ENCODE data around the gene PODNL1.
"Not testable (repeated sequence)": the region's sequence is repeated elsewhere in the genome, so short reads cannot be mapped to it uniquely, and the experiment has no call there.

Gene PODNL1

DNA sequence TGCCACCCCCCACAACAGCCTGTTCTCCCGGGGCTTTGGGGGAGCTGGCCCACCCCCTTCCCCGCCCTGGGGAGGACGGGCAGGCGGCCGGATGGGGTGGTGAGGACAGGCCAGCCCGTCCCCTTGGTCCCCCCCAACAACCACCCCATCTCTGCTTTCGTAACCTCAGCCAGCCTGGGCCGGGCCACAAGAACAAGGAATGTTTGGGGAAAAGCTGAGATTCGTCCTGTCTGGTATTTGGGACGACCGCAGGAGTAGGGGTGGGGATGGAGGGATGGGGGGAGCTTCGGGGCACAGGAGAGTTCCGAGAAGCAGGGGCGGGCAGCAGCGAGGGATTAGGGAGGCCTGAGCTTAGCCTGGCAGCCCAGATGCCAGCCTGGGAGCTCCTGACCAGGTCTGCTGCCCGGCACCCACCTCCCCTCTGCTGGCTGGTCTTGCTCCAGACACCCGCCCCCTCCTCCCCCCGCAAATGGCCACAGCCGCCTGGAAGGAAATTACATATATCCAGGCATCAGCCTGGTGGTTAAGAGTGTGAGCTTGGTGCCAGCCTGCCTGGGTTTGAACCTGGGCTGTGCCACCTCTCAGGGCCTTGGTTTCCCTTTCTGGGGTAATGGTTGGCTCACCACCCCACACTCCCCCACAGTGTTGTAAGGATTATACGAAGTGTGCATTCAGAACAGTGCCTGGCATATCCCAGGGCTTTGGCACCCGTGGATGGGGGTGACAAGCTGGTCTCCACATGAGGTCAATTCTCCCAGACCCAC, at the start of gene PODNL1:
Gene PODNL1 (minus strand): TSS at position 117 of the 764 bp plus-strand sequence. CDS start 236 bp downstream, outside the sequence.
- DNase-seq, result no peak

GRCh38 chr19:13987101-13987890, 49.1 kb upstream of the PODNL1 start:
- no peak for DNase-seq

DNA sequence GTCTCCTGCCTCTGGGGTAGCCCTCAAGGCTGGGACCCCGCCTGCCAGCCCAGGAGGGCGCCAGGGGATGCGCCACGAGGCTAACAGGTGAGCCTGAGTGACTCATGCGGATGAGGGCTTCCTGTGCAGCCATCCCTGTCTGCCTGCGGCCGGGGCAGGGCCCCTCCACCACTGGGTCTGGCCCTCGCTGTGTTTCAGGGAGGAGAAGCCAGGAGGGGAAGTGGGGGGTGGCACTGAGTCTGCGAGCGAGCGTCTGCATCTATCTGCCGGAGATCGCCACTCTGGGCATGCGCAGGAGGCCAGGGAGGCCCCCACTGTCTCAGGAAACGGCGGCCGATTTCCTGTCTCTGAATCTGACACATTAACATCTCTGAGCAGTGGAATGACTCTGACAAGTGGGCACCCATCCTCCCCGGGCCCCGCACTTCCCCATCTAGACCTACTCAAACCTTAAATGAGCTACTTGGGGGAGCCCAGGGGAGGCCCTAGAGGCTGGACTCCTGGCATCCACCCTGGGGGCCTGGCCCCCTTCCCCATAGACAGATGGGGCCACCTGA, 48.2 kb upstream of the PODNL1 start:
- DNase-seq, result peak; percentile 98

- DNase-seq, result no peak
These were observed 47.6 kb upstream of the PODNL1 start for GRCh38 chr19:13985771-13986347.

DNA sequence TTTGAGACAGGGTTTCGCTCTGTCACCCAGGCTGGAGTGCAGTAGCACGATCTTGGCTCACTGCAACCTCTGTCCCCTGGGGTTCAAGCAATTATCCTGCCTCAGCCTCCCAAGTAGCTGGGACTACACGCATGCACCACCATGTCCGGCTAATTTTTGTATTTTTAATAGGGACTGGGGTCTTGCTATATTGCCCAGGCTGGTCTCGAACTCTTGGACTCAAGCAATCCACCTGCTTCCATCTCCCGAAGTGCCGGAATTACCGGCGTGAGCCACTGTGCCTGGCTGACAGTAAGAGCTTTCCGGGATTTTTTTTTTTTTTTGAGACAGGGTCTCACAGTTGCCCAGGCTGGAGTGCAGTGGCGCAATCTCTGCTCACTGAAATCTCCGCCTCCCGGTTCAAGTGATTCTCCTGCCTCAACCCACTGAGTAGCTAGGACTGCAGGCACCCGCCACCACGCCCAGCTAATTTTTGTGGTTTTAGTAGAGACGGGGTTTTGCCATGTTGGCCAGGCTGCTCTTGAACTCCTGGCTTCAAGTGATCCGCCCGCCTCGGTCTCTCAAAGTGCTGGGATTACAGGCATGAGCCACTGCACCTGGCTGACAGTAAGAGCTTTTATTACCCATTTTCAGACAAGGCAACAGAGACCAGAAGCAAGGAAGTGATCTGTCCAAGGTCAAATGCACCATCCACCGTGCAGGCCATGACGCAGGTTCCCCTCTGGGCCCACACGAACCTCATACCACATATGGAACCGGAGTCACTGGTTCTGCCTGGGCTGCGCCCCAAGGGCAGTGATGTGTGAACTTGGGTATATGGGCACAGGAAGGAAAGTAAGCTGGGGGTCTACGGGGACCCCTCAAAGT, 46.9 kb upstream of the PODNL1 start:
- DNase-seq, result peak; percentile 22

DNA sequence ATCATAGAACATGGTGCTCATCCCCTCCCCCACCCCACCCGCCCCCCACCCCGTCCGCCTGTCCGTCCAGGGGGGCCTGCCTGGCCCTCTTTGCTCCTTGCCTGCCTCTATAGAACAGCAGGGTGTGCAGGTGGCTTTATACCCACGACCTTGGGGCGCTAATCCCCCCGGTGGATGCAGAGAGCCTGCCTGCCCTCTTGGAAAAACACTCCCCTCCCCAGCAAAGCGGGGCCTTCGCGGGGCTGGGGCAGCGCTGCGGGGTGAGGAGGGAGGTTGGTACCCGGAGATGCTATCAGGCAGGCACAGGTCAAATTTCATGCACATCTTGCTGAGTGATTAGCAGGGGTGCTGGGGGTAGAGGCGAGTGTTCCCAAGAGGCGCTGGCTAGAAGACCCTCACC, 46.0 kb upstream of the PODNL1 start:
- no peak for DNase-seq

- peak; percentile 24 for DNase-seq
These were observed 45.1 kb upstream of the PODNL1 start for GRCh38 chr19:13983213-13983889.

DNA sequence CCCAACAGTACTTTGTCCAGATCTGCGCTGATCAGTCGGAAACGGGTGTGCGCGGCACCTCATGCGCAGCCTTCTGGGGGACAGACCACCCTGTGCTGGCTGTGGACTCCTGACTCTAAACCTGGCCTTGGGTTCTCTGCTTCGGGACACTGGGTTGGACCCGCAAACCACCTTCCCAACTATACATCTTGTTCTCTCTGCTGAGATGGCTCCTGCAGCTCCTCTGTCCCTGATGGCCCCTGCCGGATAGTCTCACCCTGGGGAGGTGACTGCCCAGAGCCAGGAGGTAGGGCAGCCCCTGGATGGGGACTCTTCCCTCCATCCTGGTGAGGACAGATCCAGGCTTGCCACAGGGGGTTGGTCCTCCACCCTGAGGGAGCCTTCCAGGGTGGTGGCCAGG, 44.6 kb upstream of the PODNL1 start:
- DNase-seq, result no peak

DNA sequence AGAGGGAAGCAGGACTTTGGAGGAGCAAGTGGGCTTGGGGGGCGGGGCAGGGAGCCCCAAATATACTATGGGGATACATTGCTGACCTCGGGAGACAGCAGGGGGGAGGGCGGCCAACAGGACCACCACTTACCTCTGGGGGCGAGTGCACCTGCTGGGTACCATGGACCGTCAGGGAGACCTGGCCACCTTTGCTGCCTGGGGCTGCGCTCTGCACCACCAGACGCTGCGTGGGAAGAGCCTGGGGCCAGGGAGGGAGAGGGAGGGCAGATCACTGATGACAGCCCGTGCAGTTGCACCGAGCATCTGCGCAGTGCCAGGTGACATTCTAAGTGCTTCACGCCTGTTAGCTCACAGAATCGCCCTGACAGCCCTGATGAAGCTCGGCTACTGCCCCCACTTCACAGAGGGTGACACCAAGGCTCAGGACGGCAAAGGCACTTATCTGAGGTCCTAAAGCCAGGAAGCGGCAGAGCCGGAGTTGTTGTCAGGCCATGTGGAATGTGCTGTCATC, 43.8 kb upstream of the PODNL1 start:
- no peak for DNase-seq

DNA sequence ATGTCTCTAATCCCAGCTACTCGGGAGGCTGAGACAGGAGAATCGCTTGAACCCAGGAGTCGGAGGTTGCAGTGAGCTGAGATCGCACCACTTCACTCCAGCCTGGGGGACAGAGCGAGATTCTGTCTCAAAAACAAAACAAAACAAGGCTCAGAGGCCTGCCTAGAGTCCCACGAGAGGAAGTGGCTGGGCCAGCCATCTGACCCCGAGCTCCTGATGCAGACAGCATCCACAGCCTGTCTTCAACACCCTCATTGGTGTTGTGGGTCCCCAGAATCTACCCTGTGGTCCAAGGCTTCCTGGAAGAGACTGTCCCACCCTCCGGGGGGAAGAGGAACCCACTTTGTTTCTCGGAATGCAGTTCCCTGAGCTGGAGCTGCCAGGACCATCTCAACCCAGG, 43.2 kb upstream of the PODNL1 start:
- DNase-seq, result no peak

DNA sequence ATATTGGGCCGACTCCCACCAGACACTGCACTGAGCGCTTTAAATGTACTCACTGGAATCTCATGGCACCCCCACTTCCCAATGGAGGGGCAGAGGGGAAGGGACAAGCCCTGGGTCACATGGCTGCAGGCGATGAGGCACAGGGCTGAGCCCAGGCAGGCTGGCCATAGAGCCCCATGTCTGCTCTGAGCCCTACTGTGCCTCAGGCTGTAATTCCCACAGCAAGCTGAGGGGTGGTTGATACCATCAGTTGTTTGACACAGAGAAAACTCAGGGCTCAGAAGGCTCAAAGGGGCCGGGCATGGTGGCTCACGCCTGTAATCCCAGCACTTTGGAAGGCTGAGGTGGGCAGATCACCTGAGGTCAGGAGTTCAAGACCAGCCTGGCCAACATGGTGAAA, 42.8 kb upstream of the PODNL1 start:
- no peak for DNase-seq

DNA sequence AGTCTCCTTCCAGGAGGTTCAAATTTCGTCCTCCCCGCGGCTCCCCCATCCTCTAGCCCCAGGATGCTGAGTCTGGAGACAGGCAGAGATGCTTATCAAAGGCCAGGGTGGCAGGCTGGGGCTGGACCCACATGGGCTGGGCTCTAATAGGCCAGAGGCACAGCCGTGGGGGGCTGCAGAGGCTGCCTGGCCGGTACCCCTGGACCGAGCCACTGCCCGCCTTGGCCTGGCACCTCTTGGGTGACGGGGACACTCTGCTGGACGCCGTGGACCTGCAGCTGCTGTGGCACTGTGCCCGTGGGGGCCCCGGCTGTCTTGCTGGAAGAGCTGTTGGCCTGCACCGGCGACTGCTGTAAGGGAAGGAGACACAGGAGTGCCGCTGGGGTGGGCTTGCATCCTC, 42.1 kb upstream of the PODNL1 start:
- no peak for DNase-seq

DNA sequence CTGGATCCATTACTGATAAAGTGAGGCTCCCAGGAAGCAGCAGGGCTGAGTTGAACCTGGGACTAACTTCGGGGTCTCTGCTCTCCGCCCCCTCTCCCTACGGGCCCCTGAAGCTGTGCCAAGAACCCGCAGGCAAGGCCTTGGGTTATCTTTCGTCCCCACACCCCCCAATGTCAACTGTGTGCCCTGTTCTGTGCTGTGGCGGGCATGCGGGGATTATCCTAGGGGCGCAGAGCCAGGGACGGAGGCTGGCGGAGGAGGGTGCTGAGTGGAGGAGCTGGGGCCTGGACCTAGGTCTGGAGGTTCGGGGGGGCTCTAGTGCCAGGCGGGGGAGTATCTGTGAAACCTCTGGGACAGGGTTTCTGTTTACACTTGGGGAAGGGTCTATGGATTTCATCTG, 41.5 kb upstream of the PODNL1 start:
- no peak for DNase-seq

GRCh38 chr19:13979244-13979615, 41.0 kb upstream of the PODNL1 start:
- no peak for DNase-seq

DNA sequence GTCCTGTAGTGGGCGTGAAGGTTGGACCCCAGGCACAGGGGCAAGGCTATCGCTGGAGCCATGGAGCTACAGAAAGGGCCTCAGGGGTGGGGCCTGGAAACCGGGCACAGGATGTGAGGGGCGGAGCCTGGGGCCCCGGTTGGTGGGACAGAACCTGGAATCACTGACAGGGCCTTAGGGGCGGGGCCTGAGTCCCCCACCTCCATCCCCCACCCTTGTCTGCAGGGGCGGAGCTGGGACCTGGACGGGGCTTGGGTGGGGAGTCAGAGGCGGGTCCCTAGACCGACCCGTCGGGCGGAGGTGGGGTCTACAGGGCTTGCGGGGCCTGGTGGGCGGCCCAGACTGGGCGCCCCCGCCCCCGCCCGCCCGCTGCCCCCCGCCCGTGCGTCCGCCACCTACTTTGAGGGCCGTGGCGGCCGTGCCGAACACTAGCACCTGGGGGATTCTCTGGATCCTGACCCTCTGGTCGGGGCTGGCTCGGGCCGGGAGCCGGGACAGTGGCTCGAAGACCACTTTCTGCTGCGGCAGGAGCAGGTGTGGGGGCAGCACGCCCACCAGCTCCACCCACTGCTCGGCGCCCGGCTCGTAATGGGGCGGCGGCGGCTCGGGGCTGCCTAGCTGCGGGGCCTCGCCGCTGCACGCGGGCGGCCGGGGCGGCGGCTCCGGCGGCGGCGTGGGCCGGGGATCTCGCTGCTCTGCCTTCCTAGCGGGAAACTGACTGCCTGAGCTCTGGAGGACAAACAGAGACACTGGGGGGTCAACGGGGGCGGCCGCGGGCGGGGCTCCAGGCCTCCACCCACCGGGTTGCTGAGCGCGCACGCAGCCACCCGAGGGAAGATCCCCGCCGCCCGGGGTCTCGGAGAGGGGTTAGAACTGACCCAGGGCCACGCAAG, 40.4 kb upstream of the PODNL1 start:
- no peak for DNase-seq

GRCh38 chr19:13977803-13978202, 39.6 kb upstream of the PODNL1 start:
- DNase-seq, result no peak

DNA sequence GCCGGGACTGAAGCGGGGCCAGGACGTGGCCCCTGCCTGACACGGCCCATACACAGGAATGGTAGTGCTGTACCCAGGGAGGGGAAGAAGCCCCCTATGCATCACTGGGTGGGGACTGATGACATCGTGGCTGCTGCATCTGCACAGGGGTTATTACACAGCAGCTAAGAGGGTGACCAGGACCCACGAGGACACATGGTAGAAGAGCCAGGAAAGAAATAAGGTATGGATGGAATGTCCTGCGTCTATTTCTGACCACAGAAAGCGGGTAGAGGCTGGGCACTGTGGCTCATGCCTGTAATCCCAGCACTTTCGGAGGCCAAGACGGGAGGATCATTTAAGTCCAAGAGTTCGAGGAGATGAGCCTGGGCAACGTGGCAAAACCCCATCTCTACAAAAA, 38.2 kb upstream of the PODNL1 start:
- no peak for DNase-seq

DNA sequence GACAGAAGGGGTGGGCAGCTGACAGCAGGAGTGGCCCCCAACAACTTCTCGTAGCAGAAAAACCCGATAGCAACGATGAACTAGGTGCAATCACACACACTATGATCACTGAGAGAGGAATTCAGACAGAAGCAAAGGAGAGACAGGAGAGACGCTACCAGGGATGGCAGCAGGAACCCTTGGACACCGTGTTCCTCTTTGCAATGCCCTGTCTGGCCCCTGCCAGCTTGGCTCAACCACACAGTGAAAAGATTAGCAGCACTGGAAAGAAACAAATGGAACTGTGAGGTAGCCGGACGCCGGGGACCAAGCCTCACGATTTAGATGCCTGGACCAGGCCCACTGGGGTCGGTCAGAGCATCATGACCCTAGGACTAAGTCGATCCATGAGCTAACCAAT, 37.7 kb upstream of the PODNL1 start:
- DNase-seq, result no peak

GRCh38 chr19:13974073-13974472, 35.9 kb upstream of the PODNL1 start:
- peak; percentile 34 for DNase-seq

DNA sequence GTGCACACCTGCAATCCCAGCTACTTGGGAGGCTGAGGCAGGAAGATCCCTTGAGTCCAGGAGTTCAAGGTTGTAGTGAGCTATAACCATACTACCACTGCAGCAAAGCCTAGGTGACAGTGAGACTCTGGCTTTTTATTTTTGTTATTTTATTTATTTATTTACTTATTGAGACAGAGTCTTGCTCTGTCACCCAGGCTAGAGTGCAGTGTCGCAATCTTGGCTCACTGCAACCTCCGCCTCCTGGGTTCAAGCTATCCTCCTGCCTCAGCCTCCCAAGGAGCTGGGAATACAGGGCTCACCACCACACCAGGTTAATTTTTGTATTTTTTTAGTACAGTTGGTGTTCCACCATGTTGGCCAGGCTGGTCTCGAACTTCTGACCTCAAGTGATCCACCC, 35.3 kb upstream of the PODNL1 start:
- not testable (repeated sequence) for DNase-seq

Data from activated naive CD4-positive, alpha-beta T cell treated with Interleukin-2 at 50 U/mL for 16 hours (primary cell).